SIG-M5 treated with dmso at 0.1 percent for 504 hours (cell line): ENCODE measurements around the gene TEX2.
"Not testable (repeated sequence)": the region's sequence is repeated elsewhere in the genome, so short reads cannot be mapped to it uniquely, and the experiment has no call there.

ENCODE experiments used
- DNase-seq: peaks from one replicate; lab custom pipeline; 2025; ENCODE audit not compliant: unreplicated experiment; lab: John Stamatoyannopoulos, UW

TEX2 gene

GRCh38 chr17:64240261-64240740, 22.8 kb downstream of the TEX2 start:
- DNase-seq: no peak

GRCh38 chr17:64238449-64238848, 24.6 kb downstream of the TEX2 start:
- not testable (repeated sequence) for DNase-seq

DNA sequence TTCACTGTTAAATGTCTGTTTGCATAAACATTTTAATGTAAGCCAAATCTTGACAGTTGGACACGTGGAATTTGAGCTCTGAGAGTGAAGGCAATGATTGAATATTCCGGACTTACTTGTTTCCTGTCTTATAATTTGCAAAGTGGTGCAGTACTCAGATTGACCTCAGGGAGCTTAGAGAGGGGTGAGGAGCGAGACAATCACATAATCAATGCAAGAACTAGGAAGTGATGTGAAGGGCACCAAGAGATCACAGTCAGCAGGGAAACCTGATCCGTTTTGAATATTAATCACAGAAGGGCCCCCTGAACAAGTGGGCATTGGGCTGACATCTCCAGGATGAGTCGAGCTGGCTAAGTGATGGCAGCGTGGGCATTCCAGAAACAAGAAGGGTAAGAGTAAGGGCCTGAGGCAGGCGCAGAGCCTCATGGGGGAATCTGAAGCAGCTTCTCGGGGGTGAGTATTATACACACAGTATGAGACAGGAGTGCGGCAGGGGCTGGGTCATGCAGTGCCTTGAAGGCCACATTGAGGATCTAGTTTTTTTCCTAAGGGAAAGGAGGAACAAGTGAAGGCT, 26.1 kb downstream of the TEX2 start:
- DNase-seq: peak; percentile 36

- no peak for DNase-seq
Measured at GRCh38 chr17:64234961-64235360, 28.1 kb downstream of the TEX2 start.

DNA sequence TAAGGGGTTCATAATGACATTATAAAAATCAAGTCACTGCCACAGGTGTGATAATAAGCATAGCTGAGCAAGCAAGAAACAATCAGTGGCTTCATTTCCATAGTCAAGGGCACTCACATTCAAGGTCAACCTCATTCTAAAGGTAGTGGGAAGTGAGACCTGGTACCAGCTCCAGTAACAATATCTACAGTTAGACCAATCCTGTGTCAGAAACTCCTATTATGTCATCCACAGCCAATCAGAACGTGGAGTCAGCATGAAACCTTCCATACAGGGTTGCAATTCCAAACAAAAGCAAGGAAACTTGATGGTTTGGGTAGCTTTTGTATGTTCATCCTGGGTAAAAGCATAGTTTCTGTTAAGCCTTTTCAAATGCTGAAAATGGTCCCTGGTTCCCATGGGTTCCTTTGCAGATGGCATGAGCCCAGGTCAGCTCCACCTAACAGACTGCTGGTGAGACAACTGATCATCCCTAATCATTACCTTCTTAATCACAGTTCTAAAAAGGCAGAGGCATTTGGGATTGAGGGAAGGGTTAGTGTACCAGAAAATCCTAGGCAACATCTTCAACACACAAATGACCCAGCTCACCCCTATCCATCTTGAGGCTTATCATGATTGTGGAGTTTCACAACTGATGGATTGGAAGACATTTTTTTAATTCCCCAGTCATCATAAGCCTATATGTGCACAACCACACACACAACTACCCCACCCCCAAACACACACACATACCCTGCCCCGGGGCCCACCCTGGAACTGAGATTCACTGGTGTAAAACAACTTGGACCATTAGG, 30.4 kb downstream of the TEX2 start:
- no peak for DNase-seq

- no peak for DNase-seq
Measured at GRCh38 chr17:64231567-64232141, 31.4 kb downstream of the TEX2 start.

GRCh38 chr17:64230791-64231408, 32.2 kb downstream of the TEX2 start:
- no peak for DNase-seq

DNA sequence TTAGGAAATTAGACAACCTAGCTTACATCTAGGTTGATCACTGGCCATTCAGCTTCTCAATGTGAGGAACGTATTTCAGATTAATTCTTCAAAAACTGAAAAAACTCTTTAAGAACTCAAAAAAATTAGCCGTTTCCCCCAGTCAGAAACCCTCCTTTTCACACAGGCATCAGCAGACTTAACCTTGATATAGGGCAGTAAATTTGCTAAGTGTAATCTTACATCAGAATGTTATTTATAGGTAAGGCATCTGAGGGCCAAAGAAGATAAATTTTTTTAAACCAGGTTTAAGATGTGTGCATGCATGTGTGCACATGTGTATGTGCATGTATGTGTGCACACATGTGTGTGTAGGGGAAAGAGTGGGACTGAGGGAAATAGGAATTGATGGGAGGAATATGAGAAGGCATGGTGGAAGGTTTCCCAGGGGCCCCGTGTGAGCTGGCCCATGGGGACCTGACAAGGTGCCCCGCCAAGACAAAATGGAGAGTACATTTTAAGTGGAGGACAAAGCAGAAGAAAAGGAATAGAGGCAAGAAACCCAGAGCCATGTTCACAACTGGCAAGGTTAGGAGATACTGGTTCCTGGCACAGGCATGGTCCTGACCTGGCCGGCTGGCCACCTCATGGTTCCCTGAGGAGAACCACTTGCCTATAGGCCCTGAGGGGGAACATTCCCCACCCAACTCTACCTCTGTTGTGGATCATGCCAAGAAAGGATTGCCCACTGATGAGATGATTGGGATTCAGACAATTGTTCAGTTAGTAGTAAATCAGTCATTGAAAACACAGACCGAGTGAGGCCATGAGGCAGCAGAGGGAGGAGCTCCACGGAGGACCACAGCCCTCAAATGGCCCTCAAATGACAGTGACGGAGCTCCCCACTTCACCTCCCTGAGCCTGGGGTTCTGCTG, 33.0 kb downstream of the TEX2 start:
- DNase-seq: no peak

DNA sequence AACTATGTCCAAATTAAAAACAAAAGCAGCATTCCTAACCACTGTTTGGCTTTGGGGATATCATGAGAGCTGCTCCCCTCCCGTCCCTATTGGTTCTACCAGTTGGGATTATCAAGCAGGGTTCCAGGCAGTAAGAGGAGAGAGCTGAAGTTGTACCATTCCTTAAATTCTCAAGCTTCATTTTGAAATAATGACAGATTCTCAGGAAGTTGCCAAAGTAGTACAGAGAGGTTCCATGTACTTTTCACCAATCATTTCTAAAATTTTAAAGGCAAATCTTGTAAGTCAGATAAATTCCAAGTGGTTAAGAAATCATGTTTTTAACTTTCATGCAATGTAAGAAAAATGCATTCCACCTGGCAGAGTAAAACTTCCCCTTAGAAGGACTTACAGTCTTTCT, 36.9 kb downstream of the TEX2 start:
- DNase-seq: no peak

DNA sequence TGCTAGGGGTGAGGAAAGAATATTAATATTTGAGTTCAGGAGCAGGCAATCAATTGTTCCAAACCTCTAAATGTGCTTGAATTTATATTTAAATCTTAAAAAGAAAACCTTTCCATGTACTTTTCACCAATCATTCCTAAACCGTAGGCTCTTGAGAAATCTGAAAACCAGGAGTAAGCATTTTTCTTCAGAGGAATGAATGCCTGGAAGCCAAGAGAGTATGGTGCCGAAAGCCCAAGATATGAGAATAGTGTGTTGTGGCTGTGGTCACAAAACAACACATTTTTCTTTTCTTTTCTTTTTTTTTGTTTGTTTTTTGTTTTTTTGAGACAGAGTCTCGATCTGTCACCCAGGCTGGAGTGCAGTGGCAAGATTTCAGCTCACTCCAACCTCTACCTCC, 37.6 kb downstream of the TEX2 start:
- DNase-seq: no peak

GRCh38 chr17:64223931-64224629, 39.0 kb downstream of the TEX2 start:
- no peak for DNase-seq

DNA sequence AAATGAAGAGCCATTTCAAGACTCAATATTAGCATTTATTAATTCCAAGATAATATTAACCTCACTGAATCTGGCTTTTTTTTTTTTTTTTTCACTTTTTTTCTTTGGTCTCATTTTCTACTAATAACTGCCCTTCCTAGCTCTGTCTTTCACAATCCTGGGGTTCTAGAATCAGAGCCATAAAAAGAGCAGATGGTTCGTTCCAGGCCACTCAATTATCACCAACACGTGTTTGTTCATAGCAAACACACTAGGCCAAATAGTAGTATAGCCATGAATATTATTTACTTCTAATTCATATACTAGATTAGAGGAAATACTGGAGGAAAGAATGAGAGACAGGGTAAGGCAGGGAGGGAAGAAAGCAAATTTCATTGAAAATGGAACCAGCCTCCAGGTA, 39.8 kb downstream of the TEX2 start:
- no peak for DNase-seq

- no peak for DNase-seq
Measured at GRCh38 chr17:64221679-64222078, 41.4 kb downstream of the TEX2 start.

GRCh38 chr17:64220604-64221003, 42.5 kb downstream of the TEX2 start:
- DNase-seq: not testable (repeated sequence)

GRCh38 chr17:64219571-64219970, 43.5 kb downstream of the TEX2 start:
- DNase-seq: no peak

DNA sequence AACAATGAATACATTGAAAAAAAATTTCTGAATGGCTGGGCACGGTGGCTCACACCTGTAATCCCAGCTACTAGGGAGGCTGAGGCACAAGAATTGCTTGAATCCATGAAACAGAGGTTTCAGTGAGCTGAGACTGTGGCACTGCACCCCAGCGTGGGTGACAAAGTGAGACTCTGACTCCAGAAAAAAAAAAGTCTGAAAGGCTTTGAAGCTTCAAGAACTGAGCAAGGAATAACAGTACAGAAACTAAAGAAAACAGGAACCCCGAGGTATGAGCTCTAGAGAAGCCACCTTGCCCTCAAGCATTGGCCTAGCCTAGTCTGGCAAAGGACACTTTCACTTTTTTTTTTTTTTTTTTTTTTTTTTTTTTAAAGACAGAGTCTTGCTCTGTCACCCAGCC, 45.0 kb downstream of the TEX2 start:
- peak; percentile 73 for DNase-seq

- no peak for DNase-seq
Measured at GRCh38 chr17:64217249-64217691, 45.8 kb downstream of the TEX2 start.

DNA sequence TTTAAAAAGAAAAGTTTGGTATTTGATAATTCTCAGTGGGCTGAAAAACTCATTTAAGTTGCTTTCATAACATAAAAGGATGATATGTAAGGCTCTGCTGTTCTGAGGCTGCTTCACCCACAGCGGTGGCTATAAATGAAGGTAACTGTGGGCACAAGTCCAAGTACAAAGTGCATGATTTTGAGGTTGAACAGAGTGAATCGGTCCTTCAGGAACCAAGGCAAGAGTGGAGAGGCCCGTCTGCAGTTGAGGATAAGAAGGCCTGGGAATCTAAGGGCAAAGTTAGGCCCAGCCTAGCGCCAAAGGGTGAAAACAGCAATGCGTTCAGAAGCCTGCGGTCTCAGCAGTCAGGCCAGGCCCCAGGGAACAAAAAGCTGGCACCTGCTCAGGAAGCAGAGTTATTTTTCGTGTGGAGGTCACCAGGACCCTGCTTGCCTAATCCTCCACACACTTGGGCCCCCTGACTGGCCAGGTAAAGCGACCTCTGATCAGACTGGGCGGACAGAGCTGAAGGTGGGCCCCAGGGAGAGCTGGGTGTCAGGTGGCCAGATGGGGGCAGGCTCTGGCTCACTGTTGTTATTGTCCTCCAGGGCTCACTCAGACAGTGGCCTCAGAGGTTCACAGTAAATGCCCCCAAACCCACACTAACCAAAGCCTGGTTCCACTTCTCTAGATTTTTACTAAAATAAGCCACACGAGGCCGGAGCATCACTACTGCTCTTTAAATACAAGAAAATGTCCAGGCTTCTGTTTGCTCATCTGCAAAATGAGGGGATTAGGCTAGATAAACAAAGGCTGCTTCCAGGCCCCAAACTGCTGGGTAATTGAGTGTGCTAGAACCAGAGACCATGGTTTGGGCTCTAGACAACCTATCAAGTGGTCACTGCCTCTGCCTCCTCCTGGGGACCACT, 46.5 kb downstream of the TEX2 start:
- no peak for DNase-seq

GRCh38 chr17:64216000-64216337, 47.1 kb downstream of the TEX2 start:
- DNase-seq: no peak
